GM18868 (cell line): ENCODE data around the gene SRGAP2B.
"Not testable (repeated sequence)": the region's sequence is repeated elsewhere in the genome, so short reads cannot be mapped to it uniquely, and the experiment has no call there.

Experiments used
- ATAC-seq: cut with Tn5 transposase; IDR thresholded peaks from one replicate; pipeline ENCODE4 v1.9.1; 2021; ENCODE audit warnings: mild to moderate bottlenecking, moderate library complexity; ENCODE audit not compliant: unreplicated experiment

Gene SRGAP2B

GRCh38 chr1:144961604-144962583 lies 133.2 kb downstream of the SRGAP2B start:
- not testable (repeated sequence) for ATAC-seq

- not testable (repeated sequence) for ATAC-seq
Measured at GRCh38 chr1:144960929-144961488, 134.1 kb downstream of the SRGAP2B start.

- ATAC-seq = not testable (repeated sequence)
Measured at GRCh38 chr1:144948390-144948789, 146.7 kb downstream of the SRGAP2B start.

- not testable (repeated sequence) for ATAC-seq
Measured at GRCh38 chr1:144947495-144947894, 147.6 kb downstream of the SRGAP2B start.

- not testable (repeated sequence) for ATAC-seq
Measured at GRCh38 chr1:144946525-144947480, 148.3 kb downstream of the SRGAP2B start.

- ATAC-seq = not testable (repeated sequence)
Measured at GRCh38 chr1:144941710-144942109, 153.4 kb downstream of the SRGAP2B start.

GRCh38 chr1:144940054-144940453 lies 155.1 kb downstream of the SRGAP2B start:
- ATAC-seq = peak; percentile 91

GRCh38 chr1:144938627-144939026 lies 156.5 kb downstream of the SRGAP2B start:
- not testable (repeated sequence) for ATAC-seq

GRCh38 chr1:144936186-144936732 lies 158.9 kb downstream of the SRGAP2B start:
- ATAC-seq = not testable (repeated sequence)

GRCh38 chr1:144935310-144935709 lies 159.8 kb downstream of the SRGAP2B start:
- not testable (repeated sequence) for ATAC-seq

- ATAC-seq = not testable (repeated sequence)
Measured at GRCh38 chr1:144933014-144933413, 162.1 kb downstream of the SRGAP2B start.

- ATAC-seq = not testable (repeated sequence)
Measured at GRCh38 chr1:144932153-144932552, 163.0 kb downstream of the SRGAP2B start.

GRCh38 chr1:144931553-144931952 lies 163.6 kb downstream of the SRGAP2B start:
- not testable (repeated sequence) for ATAC-seq

GRCh38 chr1:144930085-144930777 lies 164.9 kb downstream of the SRGAP2B start:
- ATAC-seq = not testable (repeated sequence)

- not testable (repeated sequence) for ATAC-seq
Measured at GRCh38 chr1:144927292-144927691, 167.8 kb downstream of the SRGAP2B start.

GRCh38 chr1:144923640-144924039 lies 171.5 kb downstream of the SRGAP2B start:
- ATAC-seq = not testable (repeated sequence)

GRCh38 chr1:144922785-144923184 lies 172.3 kb downstream of the SRGAP2B start:
- not testable (repeated sequence) for ATAC-seq

- ATAC-seq = not testable (repeated sequence)
Measured at GRCh38 chr1:144919106-144919505, 176.0 kb downstream of the SRGAP2B start.

GRCh38 chr1:144918027-144918603 lies 177.0 kb downstream of the SRGAP2B start:
- not testable (repeated sequence) for ATAC-seq
